Lung (tissue), 12 donors: ENCODE results near the gene HSPA13. TPM values are rescaled to one million over a fixed set of nuclear protein-coding genes. Genes with fewer than 3 reads are reported as not detected.

Experiments used
- ATAC-seq: fragments of 200-7000 bp; cut with Tn5 transposase; one replicate; pipeline ENCODE4 v1.9.1; 2020; ENCODE audit warnings: moderate number of reproducible peaks; ENCODE audit not compliant: insufficient read depth, low FRiP score
- DNase-seq, 3 donors: peaks; one replicate each; pipeline ENCODE4 v3.0.0-alpha.2; 2013 to 2017
- H3K27ac ChIP-seq, 2 donors: one replicate each; pipeline ENCODE4 v1.5.1; 2013; ENCODE audit warnings: mild to moderate bottlenecking in 2 of 2, moderate library complexity in 2 of 2, control low read depth in 1 of 2, inconsistent platforms in 1 of 2, low read depth in 1 of 2, low read length in 1 of 2
- H3K27me3 ChIP-seq, 3 donors: one replicate each; pipeline ENCODE4 v1.5.1; 2013; ENCODE audit warnings: low read length in 2 of 3; ENCODE audit not compliant: control insufficient read depth in 3 of 3, insufficient read depth in 3 of 3
- H3K36me3 ChIP-seq, 4 donors: one replicate each; pipeline ENCODE4 v1.5.1; 2013; ENCODE audit warnings: low read length in 4 of 4, mild to moderate bottlenecking in 1 of 4, moderate library complexity in 1 of 4; ENCODE audit not compliant: control insufficient read depth in 4 of 4, insufficient read depth in 4 of 4
- H3K4me1 ChIP-seq, 5 donors: one replicate each; pipeline ENCODE4 v1.5.1; 2013; ENCODE audit warnings: low read length in 5 of 5, mild to moderate bottlenecking in 2 of 5, moderate library complexity in 1 of 5; ENCODE audit not compliant: control insufficient read depth in 5 of 5, insufficient read depth in 5 of 5
- H3K4me3 ChIP-seq: one replicate; pipeline ENCODE4 v1.5.1; 2013; ENCODE audit warnings: mild to moderate bottlenecking, control low read depth, moderate library complexity
- H3K9ac ChIP-seq, 2 donors: one replicate each; pipeline ENCODE4 v1.5.1; 2013; ENCODE audit warnings: low read length in 2 of 2, control low read depth in 1 of 2; ENCODE audit not compliant: insufficient read depth in 1 of 2
- H3K9me3 ChIP-seq, 4 donors: one replicate each; pipeline ENCODE4 v1.5.1; 2013; ENCODE audit warnings: low read length in 3 of 4, mild to moderate bottlenecking in 1 of 4, moderate library complexity in 1 of 4; ENCODE audit not compliant: control insufficient read depth in 4 of 4, insufficient read depth in 3 of 4
- CTCF ChIP-seq: IDR thresholded peaks from 2 replicates; pipeline ENCODE4 v1.5.1; 2012; ENCODE audit warnings: mild to moderate bottlenecking; ENCODE audit errors: control extremely low read depth, extremely low read depth
- WGBS, 2 donors: extraction: QIAGEN DNeasy Blood & Tissue Kit; methylation state at CpG; one replicate each; pipeline ENCODE4 v1.1.7; 2013; 5-methylcytosine and 5-hydroxymethylcytosine counted together
- polyA plus RNA-seq, 2 donors: library from polyadenylated mRNA; stranded (reverse); fragments of 200-250 nt; gene quantifications; one replicate each; pipeline ENCODE4 v1.2.1, GENCODE V29; 2013
- total RNA-seq, 2 donors: library from RNA; depleted of rRNA in 1 of 2; stranded (reverse); fragments of >200 nt in 1 of 2; gene quantifications; one replicate each; pipeline ENCODE4 v1.2.1, GENCODE V29; 2014 to 2021
- donor health status: control.
- donor health status: control.
- donor health status: Bipolar disorder and iron deficiency.
- donor health status: healthy.
- donor health status: DM: yes; HTN: yes; CAD: no.

The HSPA13 gene
- total and polyA plus RNA-seq, 4 donors, result 5.1 to 33.9 (median 21.5) TPM

GRCh38 chr21:14325595-14325994 is 57.4 kb downstream of the HSPA13 start:
- Histone ChIP-seq H3K27ac (no peak overlapping the region), H3K9me3 (peaks cover 0 to 2% (median 0%) of the 10 kb centered on the region in 4 donors), H3K36me3 (no peaks in the 10 kb centered on the region), H3K4me3 (no peak overlapping the region), H3K27me3 (no peaks in the 10 kb centered on the region), H3K9ac (no peak overlapping the region), H3K4me1 (no peaks in the 10 kb centered on the region)
- no peak for DNase-seq
- WGBS, 2 donors, result 77 to 81% methylated on average over 2 of the region's 2 CpGs
- TF ChIP-seq CTCF, result no peak
- ATAC-seq, result no peak

Other genes with a start within 250 kb of the HSPA13 start
- not detected for gene LIPI, start 172.2 kb downstream of the HSPA13 start, total RNA-seq
- not detected for gene LIPI, start 172.2 kb downstream of the HSPA13 start, polyA plus RNA-seq
- 1 to 10 TPM; 2.8 to 6.1 TPM for gene RBM11, start 167.0 kb downstream of the HSPA13 start, total RNA-seq
- gene RBM11, start 167.0 kb downstream of the HSPA13 start, polyA plus RNA-seq, result 1 to 10 TPM; 2.0 to 5.4 TPM
- gene SAMSN1, start 163.2 kb upstream of the HSPA13 start, total RNA-seq, result 10 to 100 TPM; 12.1 to 20.1 TPM
- gene SAMSN1, start 163.2 kb upstream of the HSPA13 start, polyA plus RNA-seq, result 100 to 1,000 TPM in 1 of 2 donors, 1 to 10 TPM in 1; 6.4 to 184 TPM